D721Med (cell line): Measurements from ENCODE around the gene SOAT2.

ENCODE experiments used
- DNase-seq: peaks from one replicate; pipeline ENCODE4 v3.0.0; 2011; ENCODE audit warnings: low spot score; ENCODE audit not compliant: insufficient read length
- FAIRE-seq: peaks from 2 replicates; lab custom pipeline; 2011; peaks lifted over from hg19 to GRCh38; lab: Jason Lieb, UNC
- TF ChIP-seq, protein P1 (sequence below): IDR thresholded peaks from 2 replicates; pipeline ENCODE4 v1.5.1; 2012; ENCODE audit warnings: mild to moderate bottlenecking, control low read depth; ENCODE audit not compliant: insufficient read depth; ENCODE audit errors: missing control alignments

SOAT2 gene

DNA sequence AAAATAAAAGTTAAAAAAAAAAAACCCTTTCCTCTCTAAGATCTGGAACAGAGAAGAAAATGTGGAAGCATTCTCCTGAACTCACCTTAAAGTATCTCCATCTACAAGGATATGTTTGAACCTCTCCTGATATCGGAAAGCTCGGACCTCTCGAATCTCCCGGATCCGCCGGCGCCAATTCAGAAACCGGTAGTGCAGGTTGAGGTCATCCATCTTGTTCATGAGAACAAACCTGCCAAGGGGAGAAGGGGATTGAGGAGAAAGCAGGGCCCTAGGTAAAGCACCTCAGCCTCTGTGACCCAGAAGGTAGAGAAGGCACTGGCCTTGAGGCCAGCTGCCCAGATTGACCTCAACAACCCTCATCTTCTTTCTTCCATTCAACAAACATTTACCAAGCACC is 26.3 kb upstream of the SOAT2 start:
- TF ChIP-seq, protein P1, sequence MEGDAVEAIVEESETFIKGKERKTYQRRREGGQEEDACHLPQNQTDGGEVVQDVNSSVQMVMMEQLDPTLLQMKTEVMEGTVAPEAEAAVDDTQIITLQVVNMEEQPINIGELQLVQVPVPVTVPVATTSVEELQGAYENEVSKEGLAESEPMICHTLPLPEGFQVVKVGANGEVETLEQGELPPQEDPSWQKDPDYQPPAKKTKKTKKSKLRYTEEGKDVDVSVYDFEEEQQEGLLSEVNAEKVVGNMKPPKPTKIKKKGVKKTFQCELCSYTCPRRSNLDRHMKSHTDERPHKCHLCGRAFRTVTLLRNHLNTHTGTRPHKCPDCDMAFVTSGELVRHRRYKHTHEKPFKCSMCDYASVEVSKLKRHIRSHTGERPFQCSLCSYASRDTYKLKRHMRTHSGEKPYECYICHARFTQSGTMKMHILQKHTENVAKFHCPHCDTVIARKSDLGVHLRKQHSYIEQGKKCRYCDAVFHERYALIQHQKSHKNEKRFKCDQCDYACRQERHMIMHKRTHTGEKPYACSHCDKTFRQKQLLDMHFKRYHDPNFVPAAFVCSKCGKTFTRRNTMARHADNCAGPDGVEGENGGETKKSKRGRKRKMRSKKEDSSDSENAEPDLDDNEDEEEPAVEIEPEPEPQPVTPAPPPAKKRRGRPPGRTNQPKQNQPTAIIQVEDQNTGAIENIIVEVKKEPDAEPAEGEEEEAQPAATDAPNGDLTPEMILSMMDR: no peak
- FAIRE-seq: no peak
- DNase-seq: no peak

DNA sequence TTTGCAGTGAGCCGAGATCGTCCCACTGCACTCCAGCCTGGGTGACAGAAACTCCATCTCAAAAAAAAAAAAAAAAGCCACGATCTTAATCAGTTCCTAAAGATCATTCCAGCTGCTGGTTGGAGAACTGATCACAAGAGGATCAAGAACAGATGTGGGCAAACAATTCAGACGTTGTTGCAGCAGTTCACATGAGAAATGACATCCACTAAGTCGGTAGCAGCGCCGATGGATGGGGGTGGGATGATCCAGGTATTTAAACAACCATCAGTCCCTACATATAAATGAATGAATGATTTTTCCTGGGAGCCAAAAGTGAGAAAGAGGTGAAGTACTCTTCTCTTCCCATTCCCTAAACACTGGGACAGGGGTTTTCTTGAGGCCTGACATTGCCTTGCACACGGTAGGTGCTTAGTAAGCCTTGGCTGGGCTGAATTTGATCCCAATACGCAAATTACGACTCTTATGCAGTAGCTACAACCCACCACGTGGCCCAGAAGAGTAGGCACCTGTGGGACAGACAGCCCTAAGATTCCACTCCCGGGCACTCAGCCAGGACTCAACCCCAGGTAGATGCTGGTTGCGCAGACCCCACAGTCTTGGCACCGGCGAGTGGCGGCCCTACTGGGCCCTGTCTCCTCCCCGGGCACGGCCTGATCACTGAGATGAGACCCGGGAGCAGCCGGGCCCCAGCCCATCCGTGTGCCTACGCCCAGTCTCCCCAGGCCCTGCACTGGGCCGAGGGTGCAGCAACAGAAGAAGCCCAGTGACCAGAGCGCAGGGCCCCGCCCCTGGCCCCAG is 24.7 kb upstream of the SOAT2 start:
- no peak for DNase-seq
- TF ChIP-seq, protein P1: no peak
- FAIRE-seq: no peak

DNA sequence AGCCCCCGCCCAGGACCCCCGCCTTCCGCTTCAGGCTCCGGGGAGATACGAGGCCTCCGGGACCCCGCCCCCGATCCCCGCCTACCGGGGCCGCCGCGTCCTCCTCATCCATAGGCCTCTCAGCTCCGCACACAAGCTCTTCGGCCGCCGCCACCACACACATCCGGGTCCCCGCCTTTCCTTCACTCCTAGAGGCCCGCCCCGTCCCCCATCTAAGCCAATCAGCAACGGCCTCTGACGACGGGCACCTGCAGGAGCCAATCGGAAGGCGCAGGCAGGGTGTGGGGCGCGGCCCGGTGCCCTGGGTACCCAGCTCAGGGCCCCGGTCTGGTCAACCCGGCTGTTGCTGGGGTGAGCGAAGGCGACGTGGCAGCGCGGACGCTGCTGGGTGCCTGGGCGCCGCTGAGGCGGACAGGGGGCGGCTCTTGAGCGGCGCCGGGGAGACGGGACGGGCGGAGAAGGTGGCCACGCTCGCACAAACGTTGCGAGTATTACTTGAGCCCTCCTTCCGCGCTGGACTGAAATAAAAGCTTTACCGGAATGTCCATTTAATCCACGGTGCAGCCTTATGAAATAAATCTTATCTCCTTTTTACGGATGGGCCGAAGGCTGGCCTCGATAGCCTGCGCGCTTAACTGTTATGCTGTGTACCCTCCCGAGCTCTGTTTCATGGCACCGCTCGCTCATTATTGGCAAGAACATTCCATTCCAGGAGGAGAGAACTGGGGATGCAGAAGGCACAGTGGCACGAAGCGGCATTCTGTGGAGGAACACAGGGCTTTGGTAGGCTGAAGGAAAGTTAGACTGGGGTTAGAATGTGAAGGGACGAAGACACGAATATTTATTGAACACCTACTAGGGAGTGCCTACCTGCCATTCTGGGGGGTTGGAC is 23.8 kb upstream of the SOAT2 start, which contains the start of gene SPRYD3:
Gene SPRYD3 (minus strand): TSS at position 165 of the 892 bp plus-strand sequence. CDS start 57 bp downstream, at position 108.
- FAIRE-seq: no peak
- TF ChIP-seq, protein P1: no peak
- peak; percentile 99 for DNase-seq

DNA sequence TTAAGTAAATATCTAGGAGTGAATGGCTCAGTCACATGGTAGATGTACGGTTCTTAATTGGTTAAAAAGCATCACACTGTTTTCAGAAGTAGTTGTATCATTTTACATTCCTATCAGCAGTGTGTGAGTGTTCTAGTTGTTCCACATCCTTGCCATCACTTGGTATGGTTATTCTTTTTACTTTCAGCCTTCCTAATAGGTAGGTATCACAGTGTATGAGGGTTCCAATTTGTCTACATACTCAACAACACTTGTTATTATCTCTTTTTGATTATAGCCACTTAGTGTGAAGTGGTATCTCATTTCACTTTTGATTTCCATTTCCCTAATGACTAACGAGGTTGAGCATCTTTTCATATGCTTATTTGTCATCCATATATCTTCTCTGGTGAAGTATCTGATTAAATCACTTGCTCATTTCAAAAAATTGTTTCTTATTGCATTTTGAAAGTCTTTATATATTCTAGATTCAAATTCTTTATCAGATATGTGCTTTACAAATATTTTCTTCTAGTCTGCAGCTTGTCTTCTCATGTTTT is 20.6 kb upstream of the SOAT2 start:
- TF ChIP-seq, protein P1: no peak
- DNase-seq (no peak), FAIRE-seq (no peak)

DNA sequence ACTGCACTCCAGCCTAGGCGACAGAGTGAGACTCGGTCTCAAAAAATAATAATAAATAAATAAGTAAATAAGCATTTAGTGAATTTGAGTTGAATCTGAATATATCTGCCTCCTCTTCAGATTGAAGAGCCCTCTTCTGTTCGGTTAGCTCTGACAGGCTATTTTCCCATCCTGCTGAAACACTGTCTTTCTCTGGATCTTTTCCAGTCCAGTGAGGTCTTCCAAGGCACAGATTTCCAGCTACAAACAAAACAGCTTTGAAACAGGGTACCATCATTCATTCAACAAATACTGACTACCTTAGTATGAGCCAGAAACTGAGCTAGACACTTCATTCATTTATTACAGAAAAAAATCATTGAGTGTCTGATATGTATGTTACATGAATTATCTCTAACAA is 16.9 kb upstream of the SOAT2 start:
- TF ChIP-seq, protein P1: no peak
- FAIRE-seq: no peak

DNA sequence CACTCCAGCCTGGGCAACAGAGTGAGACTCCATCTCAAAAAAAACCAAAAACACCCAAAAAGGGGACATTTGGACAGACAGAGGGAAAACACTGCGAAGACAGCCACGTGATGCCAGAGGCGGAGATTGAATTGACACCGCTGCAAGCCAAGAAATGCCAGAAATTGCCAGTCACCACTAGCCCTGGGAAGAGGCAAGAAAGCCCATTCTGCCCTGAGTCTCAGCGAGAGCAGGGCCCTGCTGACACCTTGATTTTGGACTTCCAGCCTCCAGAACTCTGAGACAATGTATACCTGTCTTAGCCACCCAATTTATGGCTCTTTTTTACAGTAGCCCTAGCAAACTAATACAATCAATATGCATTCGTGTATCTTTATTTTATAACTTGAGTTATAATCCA is 13.2 kb upstream of the SOAT2 start:
- TF ChIP-seq, protein P1: no peak
- no peak for DNase-seq
- FAIRE-seq: no peak

More for the DNA sequence above, 16.9 kb upstream of the SOAT2 start:
- DNase-seq: no peak
